GM19468 (cell line): ENCODE measurements around the gene HS3ST1.

ENCODE experiments used
- ATAC-seq: cut with Tn5 transposase; IDR thresholded peaks from one replicate; pipeline ENCODE4 v1.9.1; 2021; ENCODE audit warnings: mild to moderate bottlenecking, moderate library complexity, moderate number of reproducible peaks; ENCODE audit not compliant: unreplicated experiment; ENCODE audit errors: extremely low read depth

The HS3ST1 gene

DNA sequence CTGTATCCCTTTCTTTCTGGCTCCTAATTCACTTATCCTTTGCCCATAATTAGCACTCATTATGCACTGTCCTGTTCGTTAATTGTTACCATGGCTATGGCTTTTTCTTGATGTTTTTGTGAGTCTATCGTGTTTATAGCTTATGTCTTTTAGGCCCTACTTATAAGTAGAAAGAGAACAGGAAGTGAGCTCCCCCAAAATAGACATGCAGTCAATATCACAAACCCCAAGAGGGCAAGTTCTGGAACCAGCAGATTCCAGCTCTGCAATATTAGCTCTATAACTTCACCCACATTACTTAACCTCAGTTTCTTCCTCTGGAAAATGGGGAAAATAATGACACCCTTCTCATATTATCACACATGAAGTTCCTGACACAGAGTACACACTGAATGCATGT, 7.4 kb upstream of the HS3ST1 start:
- ATAC-seq, result peak; percentile 37

GRCh38 chr4:11435557-11435956, 6.9 kb upstream of the HS3ST1 start:
- ATAC-seq, result no peak

GRCh38 chr4:11431111-11431510, 2.4 kb upstream of the HS3ST1 start:
- ATAC-seq, result no peak

- no peak for ATAC-seq
Observed at GRCh38 chr4:11430536-11430935, 1.8 kb upstream of the HS3ST1 start.

GRCh38 chr4:11429699-11430045, 978 bp upstream of the HS3ST1 start:
- ATAC-seq, result no peak

GRCh38 chr4:11428899-11429698, 405 bp upstream of the HS3ST1 start:
- peak; percentile 66 for ATAC-seq

DNA sequence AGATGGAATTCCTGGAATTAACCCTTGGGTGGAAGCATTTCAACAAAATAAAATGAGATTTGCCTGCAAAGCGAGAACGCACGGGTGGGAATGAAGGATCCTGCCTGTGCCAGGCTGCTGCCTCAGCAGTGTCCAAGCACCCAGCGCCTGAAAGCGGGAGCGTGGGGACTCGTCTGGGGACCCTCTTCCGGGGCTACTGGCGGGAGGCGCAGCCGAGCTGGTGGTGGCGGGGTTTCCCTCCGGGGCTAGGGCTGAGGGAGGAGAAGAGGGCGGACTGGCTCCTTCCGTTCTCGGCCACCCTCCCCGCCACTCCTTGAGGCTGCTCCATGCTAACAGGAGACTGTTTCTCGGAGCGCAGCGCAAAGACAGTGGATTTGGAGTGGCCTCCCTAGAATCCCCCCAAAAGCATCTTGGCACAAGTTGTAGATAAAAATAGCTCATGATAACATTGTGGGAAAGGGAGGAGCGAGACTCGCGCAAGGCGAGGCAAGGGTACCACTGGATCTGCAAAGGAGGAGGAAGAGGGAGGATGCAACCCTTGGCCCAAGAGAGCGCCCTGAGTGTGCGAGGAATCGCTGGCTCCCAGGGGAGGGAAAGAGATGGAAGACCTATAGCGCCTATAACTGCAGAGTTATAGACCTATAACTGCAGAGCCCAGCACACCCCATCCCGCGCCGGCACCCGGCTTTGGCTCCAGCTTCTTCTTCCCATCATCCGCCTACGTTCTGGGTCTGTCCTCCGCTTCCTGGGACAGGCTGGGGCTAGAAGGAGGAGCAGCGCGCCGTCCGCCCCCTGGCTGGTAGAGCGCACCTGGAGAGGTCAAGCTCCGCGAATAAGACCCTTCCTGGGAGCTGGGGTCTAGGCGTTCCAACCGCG, 1.3 kb downstream of the HS3ST1 start:
- no peak for ATAC-seq

DNA sequence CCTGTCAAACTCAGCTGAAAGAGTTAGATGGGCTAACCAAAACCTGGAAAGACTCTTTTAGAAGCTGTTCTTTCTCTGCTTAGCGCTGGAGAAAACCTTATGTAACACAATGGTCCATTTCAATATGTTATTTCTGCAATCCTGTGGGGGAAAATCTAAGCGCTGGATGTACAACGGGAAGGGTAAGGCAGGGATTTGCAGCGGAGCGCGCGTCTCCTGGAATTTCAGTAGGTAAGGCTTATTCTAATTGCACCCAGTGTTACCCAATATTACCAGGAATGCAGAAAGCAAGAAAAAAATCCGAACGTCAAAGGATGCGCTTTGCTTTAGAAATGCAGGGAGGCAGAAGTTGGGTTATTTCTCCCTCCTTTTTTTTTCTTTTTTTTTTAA, 2.0 kb downstream of the HS3ST1 start:
- no peak for ATAC-seq

- ATAC-seq, result no peak
Observed at GRCh38 chr4:11426003-11426402, 2.7 kb downstream of the HS3ST1 start.

DNA sequence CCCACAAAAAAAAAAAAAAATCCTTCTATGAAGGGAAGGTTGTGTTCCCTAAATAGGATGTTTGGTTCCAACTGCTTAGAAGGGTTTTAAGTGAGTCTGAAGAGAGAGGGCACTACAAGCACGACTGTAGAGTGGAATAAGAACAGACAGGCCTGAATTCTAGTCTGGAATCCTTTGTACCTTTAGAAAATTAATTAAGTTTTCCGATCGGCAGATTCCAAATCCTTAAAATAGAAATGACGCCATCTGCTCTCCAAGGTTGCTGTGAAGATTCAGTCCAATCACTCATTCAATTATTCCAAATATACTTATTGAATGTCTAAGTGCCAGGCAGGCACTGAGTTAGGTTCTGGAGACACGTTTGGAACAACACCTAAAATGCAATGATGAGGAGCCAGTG, 3.8 kb downstream of the HS3ST1 start:
- ATAC-seq, result no peak

- ATAC-seq, result no peak
Observed at GRCh38 chr4:11424000-11424399, 4.7 kb downstream of the HS3ST1 start.

- no peak for ATAC-seq
Observed at GRCh38 chr4:11423465-11423864, 5.2 kb downstream of the HS3ST1 start.

DNA sequence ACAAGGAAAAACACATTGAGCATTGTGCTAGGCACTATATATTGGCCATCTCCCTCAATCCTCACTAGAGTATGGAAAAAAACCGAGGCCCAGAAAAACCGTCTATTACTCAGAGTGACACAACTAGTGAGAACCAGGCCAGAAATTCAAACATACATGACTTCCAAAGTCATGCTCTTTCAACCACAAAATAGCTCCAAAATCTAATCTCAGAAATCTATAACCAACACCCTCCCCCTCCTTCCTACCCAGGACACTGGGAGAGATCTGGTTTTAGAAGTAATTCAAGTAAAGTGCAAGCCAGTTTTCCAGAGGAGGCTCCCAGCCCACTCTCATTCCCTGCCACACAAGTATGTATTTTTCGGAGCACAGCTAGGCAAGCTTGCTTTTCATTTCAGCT, 7.6 kb downstream of the HS3ST1 start:
- no peak for ATAC-seq

DNA sequence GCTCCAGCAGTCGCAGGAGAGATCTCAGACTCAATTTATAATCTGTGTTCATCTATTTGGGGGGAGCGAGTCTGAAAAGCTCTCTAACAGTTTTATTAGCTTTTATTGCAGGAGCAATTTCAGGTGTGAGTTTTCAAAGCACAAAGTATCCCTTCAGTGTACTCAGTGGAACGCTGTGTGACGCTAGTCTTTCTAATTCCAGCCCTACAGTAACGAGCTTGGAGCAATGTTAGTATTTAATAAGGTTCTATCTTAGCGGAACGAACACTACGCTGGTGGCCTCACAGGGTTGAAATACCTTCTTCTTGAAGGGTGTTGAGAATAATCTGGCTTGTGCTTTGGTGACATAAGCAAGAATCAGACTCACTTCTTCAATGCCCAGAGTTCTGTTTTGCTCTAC, 8.4 kb downstream of the HS3ST1 start:
- no peak for ATAC-seq

- no peak for ATAC-seq
Observed at GRCh38 chr4:11418610-11419009, 10.1 kb downstream of the HS3ST1 start.

- ATAC-seq, result no peak
Observed at GRCh38 chr4:11416767-11417113, 12.0 kb downstream of the HS3ST1 start.

GRCh38 chr4:11416071-11416766, 12.5 kb downstream of the HS3ST1 start:
- ATAC-seq, result no peak

- no peak for ATAC-seq
Observed at GRCh38 chr4:11415409-11416070, 13.2 kb downstream of the HS3ST1 start.

DNA sequence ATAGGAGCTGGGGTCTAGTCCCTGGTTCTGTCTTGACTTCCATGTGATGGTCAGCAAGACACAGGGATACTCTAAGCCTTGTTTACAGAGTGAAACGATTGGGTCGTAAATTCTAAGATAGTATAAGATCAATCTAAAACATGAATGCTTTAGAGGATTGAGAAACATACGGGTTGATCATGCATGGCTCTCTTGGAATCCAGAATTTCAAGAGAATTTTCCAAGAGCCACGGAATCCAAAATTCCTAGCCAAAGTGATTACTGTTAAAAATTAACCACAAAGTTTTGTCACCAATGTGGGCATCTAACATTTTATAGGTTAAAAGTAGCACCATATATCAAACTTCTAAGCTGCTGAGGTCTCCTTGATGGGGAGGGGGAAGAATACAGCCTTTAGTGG, 16.5 kb downstream of the HS3ST1 start:
- no peak for ATAC-seq

GRCh38 chr4:11409632-11410031, 19.1 kb downstream of the HS3ST1 start:
- no peak for ATAC-seq
